ENCODE results near the gene SELENOO. TPM values are rescaled to one million over a fixed set of nuclear protein-coding genes. Genes with fewer than 3 reads are reported as not detected.

The SELENOO gene
- total RNA-seq, 4 donors from 2014 or later, result 27.4 to 66.1 (median 36.1) TPM

GRCh38 chr22:50262973-50263617 lies 62.3 kb downstream of the SELENOO start:
- Histone ChIP-seq H3K27me3 (peaks cover 61% of the 10 kb centered on the region), H3K4me3 (no peak overlapping the region), H3K9me3 (no peaks in the 10 kb centered on the region), H3K27ac (no peak overlapping the region), H3K36me3 (no peaks in the 10 kb centered on the region), H3K4me1 (peaks cover 38% of the 10 kb centered on the region)
- WGBS, result 69% methylated on average over 8 of the region's 9 CpGs
- TF ChIP-seq POLR2AphosphoS5 (IDR thresholded peaks at IDR 0.05) (no peak), CTCF (IDR thresholded peaks at IDR 0.05) (no peak), EP300 (IDR thresholded peaks at IDR 0.05) (no peak), POLR2A (IDR thresholded peaks at IDR 0.05) (no peak)
- no peak for DNase-seq (ENCODE audit: low spot score in 2 of 2)

GRCh38 chr22:50264104-50264745 lies 63.4 kb downstream of the SELENOO start:
- no peaks in the 10 kb centered on the region for H3K9me3 ChIP-seq
- peaks cover 49% of the 10 kb centered on the region for H3K4me1 ChIP-seq
- no peak overlapping the region for H3K27ac ChIP-seq
- H3K4me3 ChIP-seq, result no peak overlapping the region
- 89% methylated on average over 12 of the region's 15 CpGs for WGBS
- no peak for DNase-seq (ENCODE audit: low spot score in 2 of 2)
- peaks cover 52% of the 10 kb centered on the region for H3K27me3 ChIP-seq
- TF ChIP-seq CTCF (IDR thresholded peaks at IDR 0.05) (no peak), POLR2AphosphoS5 (IDR thresholded peaks at IDR 0.05) (no peak), EP300 (IDR thresholded peaks at IDR 0.05) (no peak), POLR2A (IDR thresholded peaks at IDR 0.05) (no peak)
- no peaks in the 10 kb centered on the region for H3K36me3 ChIP-seq

- H3K9me3 ChIP-seq, result no peaks in the 10 kb centered on the region
- no peak overlapping the region for H3K27ac ChIP-seq
- no peak overlapping the region for H3K4me3 ChIP-seq
- peaks cover 57% of the 10 kb centered on the region for H3K4me1 ChIP-seq
- 83% methylated on average over 11 of the region's 15 CpGs for WGBS
- DNase-seq (ENCODE audit: low spot score in 2 of 2), result no peak
- peaks cover 43% of the 10 kb centered on the region for H3K27me3 ChIP-seq
- H3K36me3 ChIP-seq, result no peaks in the 10 kb centered on the region
- TF ChIP-seq EP300 (IDR thresholded peaks at IDR 0.05) (no peak), POLR2A (IDR thresholded peaks at IDR 0.05) (no peak), CTCF (IDR thresholded peaks at IDR 0.05) (no peak), POLR2AphosphoS5 (IDR thresholded peaks at IDR 0.05) (no peak)
Observed at GRCh38 chr22:50264946-50265669, 64.3 kb downstream of the SELENOO start.

GRCh38 chr22:50266994-50267393 lies 66.2 kb downstream of the SELENOO start:
- TF ChIP-seq POLR2AphosphoS5 (IDR thresholded peaks at IDR 0.05) (no peak), POLR2A (IDR thresholded peaks at IDR 0.05) (no peak), EP300 (IDR thresholded peaks at IDR 0.05) (no peak), CTCF (IDR thresholded peaks at IDR 0.05) (no peak)
- peaks cover 57% of the 10 kb centered on the region for H3K4me1 ChIP-seq
- no peak for DNase-seq (ENCODE audit: low spot score in 2 of 2)
- no peaks in the 10 kb centered on the region for H3K36me3 ChIP-seq
- peak overlapping the region; percentile 39 for H3K4me3 ChIP-seq
- no peak overlapping the region for H3K27ac ChIP-seq
- WGBS, result 75% methylated on average over 4 of the region's 37 CpGs
- H3K27me3 ChIP-seq, result peaks cover 24% of the 10 kb centered on the region
- no peaks in the 10 kb centered on the region for H3K9me3 ChIP-seq

Other genes with a start within 250 kb of the SELENOO start
- 100 to 1,000 TPM; 103 to 202 (median 143) TPM for gene PIM3, start 240.2 kb upstream of the SELENOO start, total RNA-seq
- gene IL17REL, start 188.2 kb upstream of the SELENOO start, total RNA-seq, result not detected
- gene TTLL8, start 142.7 kb upstream of the SELENOO start, total RNA-seq, result not detected
- gene MLC1, start 115.6 kb upstream of the SELENOO start, total RNA-seq, result 1 to 10 TPM in 1 of 4 donors, under 1 TPM in 3; 0.49 to 3.4 (median 0.70) TPM
- under 1 TPM in 2 of 4 donors, not detected in 2; 0.68 to 0.80 TPM for gene MOV10L1, start 111.0 kb upstream of the SELENOO start, total RNA-seq
- 1 to 10 TPM; 1.2 to 2.8 (median 2.2) TPM for gene PANX2, start 30.3 kb upstream of the SELENOO start, total RNA-seq
- 10 to 100 TPM; 35.7 to 78.2 (median 39.1) TPM for gene TRABD, start 15.1 kb upstream of the SELENOO start, total RNA-seq
- gene TUBGCP6, start 44.0 kb downstream of the SELENOO start, total RNA-seq, result 100 to 1,000 TPM in 1 of 4 donors, 10 to 100 TPM in 3; 43.0 to 113 (median 69.7) TPM
- gene HDAC10, start 50.3 kb downstream of the SELENOO start, total RNA-seq, result 10 to 100 TPM; 43.1 to 93.7 (median 56.2) TPM
- gene MAPK12, start 60.7 kb downstream of the SELENOO start, total RNA-seq, result 1 to 10 TPM; 1.3 to 5.7 (median 3.3) TPM
- 1 to 10 TPM; 3.8 to 5.8 (median 4.5) TPM for gene MAPK11, start 69.4 kb downstream of the SELENOO start, total RNA-seq
- gene PLXNB2, start 106.6 kb downstream of the SELENOO start, total RNA-seq, result 100 to 1,000 TPM; 117 to 231 (median 192) TPM
- gene DENND6B, start 126.0 kb downstream of the SELENOO start, total RNA-seq, result 1 to 10 TPM; 3.3 to 5.4 (median 3.4) TPM
- 10 to 100 TPM; 46.7 to 70.3 (median 64.6) TPM for gene PPP6R2, start 142.3 kb downstream of the SELENOO start, total RNA-seq